T-helper 1 cell treated with Interleukin-12 subunit alpha and Interleukin-12 subunit beta and Interleukin-4 antibody, amounts not matched to agents 30 ng/mL and 1 ng/mL, for 36 hours (primary cell): ENCODE measurements around the gene GARNL3. TPM values are rescaled to one million over a fixed set of nuclear protein-coding genes. Genes with fewer than 3 reads are reported as not detected.

ENCODE experiments used
- intact Hi-C: fragments of 100-400 bp; cut with micrococcal nuclease; formaldehyde crosslinking; loops from one replicate; pipeline ENCODE4 v1.15.1; 2024
- total RNA-seq: library from RNA; stranded (reverse); gene quantifications from 2 replicates; pipeline ENCODE4 v1.2.3, GENCODE V29; 2022

Gene GARNL3
- total RNA-seq, 1 donor from 2014 or later, result 0.88 TPM

- intact Hi-C loops, result loop anchor here (1.0 kb wide), 7 partner anchors 27 to 643 kb away; partner anchors contain the start of genes LRSAM1, NAIF1 and RPL12
Measured at GRCh38 chr9:127423934-127424675, 159.5 kb downstream of the GARNL3 start, which contains the start of gene ZNF79. Gene ZNF79, plus strand, starts transcription at chr9:127424382. Its CDS starts 406 bp downstream, at chr9:127424788.

GRCh38 chr9:127424676-127424999 lies 160.1 kb downstream of the GARNL3 start:
- intact Hi-C loops, result loop anchor here (1.0 kb wide), 7 partner anchors 27 to 643 kb away; partner anchors contain the start of genes LRSAM1, NAIF1 and RPL12

- intact Hi-C loops, result no loop called here
Measured at GRCh38 chr9:127426756-127427155, 162.2 kb downstream of the GARNL3 start.

GRCh38 chr9:127428348-127428747 lies 163.8 kb downstream of the GARNL3 start:
- intact Hi-C loops, result no loop called here

GRCh38 chr9:127430415-127430814 lies 165.8 kb downstream of the GARNL3 start:
- intact Hi-C loops, result no loop called here

- intact Hi-C loops, result no loop called here
Measured at GRCh38 chr9:127437497-127438264, 173.1 kb downstream of the GARNL3 start.

- intact Hi-C loops, result no loop called here
Measured at GRCh38 chr9:127438394-127438793, 173.8 kb downstream of the GARNL3 start.

Other genes with a start within 250 kb of the GARNL3 start
- 0.07 TPM in 1 of 2 replicates, not detected in the other for gene ANGPTL2, start 142.1 kb upstream of the GARNL3 start, total RNA-seq
- 7.1 and 7.4 TPM in 2 replicates for gene SLC2A8, start 132.4 kb downstream of the GARNL3 start, total RNA-seq
- 16.8 and 19.4 TPM in 2 replicates for gene ZNF79, start 159.6 kb downstream of the GARNL3 start, total RNA-seq
- 841 and 859 TPM in 2 replicates for gene RPL12, start 186.6 kb downstream of the GARNL3 start, total RNA-seq
- 18.5 and 19.2 TPM in 2 replicates for gene LRSAM1, start 186.7 kb downstream of the GARNL3 start, total RNA-seq